ENCODE measurements around the gene IFT20.

IFT20 gene

DNA sequence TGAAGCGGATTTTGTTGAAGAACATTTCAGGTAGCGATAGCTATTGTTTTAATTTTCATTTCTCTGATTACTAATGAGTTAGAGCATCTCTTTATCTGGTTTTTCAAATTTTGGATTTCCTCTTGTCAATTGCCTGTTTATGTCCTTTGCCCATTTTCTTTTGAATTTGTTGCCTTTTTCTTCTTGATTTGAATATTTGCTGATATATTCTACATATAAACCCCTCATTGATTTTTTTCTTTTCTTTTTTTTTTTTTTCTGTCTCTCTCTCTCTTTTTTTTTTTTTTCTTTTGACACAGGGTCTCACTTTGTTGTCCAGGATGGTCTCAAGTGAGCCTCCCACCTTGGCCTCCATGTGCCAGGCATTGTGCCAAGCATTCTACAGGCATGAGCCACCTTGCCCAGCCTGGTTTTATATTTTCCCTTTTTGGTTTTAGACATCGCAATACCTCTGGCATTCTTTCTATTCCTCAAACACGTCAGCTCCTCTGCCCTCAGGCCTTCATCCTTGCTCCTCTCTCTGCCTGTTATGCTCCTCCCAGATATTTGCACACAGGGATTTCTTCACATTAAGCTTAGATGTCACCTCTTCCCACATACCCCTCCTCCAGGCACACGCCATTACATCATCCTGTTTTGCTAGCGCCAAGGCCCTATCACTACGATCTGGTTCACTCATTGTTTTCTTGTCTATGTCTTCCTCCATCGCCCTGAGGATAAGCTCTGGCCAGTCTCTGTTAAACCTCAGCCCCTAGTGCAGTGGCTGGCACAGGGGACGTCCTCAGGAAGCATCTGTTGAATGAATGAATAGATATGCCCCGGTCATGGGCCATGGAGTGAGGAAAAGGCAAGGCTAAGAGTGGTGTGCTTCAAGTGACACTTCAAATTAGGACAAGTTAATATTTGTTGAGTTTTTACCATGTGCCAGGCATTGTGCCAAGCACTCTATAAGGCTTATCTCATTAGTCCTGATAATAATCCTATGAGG, 44.8 kb upstream of the IFT20 start:
- Histone ChIP-seq H3K4me1 (peaks cover 16% of the 10 kb centered on the region), H3K9ac (no peak overlapping the region), H3K4me3 (ENCODE audit: low read depth, low read length) (no peak overlapping the region), H2AFZ (peak overlapping the region; percentile 11), H3K9me3 (ENCODE audit: control insufficient read depth, low read length) (no peaks in the 10 kb centered on the region), H3K79me2 (peaks cover 22% of the 10 kb centered on the region), H3K4me2 (ENCODE audit: low read length) (no peak overlapping the region), H3K27ac (peak overlapping the region; percentile 21), H3K27me3 (ENCODE audit: control insufficient read depth, insufficient read depth, low read length) (no peaks in the 10 kb centered on the region), H3K36me3 (ENCODE audit: control insufficient read depth, insufficient read depth, low read length) (no peaks in the 10 kb centered on the region)
- TF ChIP-seq, protein P1, sequence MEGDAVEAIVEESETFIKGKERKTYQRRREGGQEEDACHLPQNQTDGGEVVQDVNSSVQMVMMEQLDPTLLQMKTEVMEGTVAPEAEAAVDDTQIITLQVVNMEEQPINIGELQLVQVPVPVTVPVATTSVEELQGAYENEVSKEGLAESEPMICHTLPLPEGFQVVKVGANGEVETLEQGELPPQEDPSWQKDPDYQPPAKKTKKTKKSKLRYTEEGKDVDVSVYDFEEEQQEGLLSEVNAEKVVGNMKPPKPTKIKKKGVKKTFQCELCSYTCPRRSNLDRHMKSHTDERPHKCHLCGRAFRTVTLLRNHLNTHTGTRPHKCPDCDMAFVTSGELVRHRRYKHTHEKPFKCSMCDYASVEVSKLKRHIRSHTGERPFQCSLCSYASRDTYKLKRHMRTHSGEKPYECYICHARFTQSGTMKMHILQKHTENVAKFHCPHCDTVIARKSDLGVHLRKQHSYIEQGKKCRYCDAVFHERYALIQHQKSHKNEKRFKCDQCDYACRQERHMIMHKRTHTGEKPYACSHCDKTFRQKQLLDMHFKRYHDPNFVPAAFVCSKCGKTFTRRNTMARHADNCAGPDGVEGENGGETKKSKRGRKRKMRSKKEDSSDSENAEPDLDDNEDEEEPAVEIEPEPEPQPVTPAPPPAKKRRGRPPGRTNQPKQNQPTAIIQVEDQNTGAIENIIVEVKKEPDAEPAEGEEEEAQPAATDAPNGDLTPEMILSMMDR (IDR thresholded peaks at IDR 0.05), result no peak

DNA sequence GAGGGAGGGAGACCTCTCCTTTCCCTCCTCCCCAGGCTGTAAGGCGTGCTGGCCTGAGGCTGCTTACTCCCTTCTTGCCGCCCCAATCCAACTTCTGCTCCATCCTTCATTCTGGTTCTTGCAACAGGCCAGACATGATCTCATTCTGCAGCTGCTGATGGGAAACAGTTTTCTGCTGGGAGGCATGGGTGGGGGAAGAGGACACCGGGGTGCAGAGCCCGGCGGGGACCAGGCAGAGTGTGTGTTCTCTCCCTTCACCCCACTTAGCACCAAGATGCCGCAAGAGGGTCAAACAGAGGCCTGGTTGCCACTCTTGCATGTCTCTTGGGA, 37.6 kb upstream of the IFT20 start:
- TF ChIP-seq, protein P1 (IDR thresholded peaks at IDR 0.05), result no peak
- Histone ChIP-seq H3K27me3 (ENCODE audit: control insufficient read depth, insufficient read depth, low read length) (no peaks in the 10 kb centered on the region), H3K27ac (no peak overlapping the region), H2AFZ (no peak overlapping the region), H3K9ac (no peak overlapping the region), H3K4me1 (peaks cover 9% of the 10 kb centered on the region), H3K36me3 (ENCODE audit: control insufficient read depth, insufficient read depth, low read length) (no peaks in the 10 kb centered on the region), H3K9me3 (ENCODE audit: control insufficient read depth, low read length) (no peaks in the 10 kb centered on the region), H3K4me3 (ENCODE audit: low read depth, low read length) (no peak overlapping the region), H3K4me2 (ENCODE audit: low read length) (no peak overlapping the region), H3K79me2 (peaks cover 13% of the 10 kb centered on the region)

DNA sequence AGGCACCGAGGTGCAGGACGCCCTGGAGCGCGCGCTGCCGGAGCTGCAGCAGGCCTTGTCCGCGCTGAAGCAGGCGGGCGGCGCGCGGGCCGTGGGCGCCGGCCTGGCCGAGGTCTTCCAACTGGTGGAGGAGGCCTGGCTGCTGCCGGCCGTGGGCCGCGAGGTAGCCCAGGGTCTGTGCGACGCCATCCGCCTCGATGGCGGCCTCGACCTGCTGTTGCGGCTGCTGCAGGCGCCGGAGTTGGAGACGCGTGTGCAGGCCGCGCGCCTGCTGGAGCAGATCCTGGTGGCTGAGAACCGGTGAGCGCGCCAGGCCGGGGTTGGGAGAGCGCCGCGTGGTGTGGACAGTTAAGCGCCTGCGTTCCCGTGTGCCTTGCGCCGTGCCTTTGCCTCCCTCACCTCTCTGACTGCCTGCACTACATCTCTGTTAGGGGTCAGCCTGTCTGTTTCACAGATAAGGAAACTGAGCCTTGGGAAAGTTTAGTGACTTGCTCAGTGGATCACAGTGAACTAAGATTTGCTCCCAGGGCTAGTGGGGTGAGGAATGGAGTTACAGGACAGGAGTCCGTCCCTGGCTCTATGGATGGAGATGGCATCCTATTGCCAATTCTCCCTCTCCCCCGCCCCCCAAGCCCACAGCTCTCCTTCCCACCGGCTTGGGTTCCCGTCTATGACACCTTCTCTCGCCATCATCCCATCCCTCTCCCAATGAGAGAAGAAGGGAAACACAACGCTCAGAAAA, 37.1 kb upstream of the IFT20 start:
- Histone ChIP-seq H3K27ac (peak overlapping the region; percentile 60), H3K9ac (peak overlapping the region; percentile 44), H3K4me3 (ENCODE audit: low read depth, low read length) (peak overlapping the region; percentile 22)

DNA sequence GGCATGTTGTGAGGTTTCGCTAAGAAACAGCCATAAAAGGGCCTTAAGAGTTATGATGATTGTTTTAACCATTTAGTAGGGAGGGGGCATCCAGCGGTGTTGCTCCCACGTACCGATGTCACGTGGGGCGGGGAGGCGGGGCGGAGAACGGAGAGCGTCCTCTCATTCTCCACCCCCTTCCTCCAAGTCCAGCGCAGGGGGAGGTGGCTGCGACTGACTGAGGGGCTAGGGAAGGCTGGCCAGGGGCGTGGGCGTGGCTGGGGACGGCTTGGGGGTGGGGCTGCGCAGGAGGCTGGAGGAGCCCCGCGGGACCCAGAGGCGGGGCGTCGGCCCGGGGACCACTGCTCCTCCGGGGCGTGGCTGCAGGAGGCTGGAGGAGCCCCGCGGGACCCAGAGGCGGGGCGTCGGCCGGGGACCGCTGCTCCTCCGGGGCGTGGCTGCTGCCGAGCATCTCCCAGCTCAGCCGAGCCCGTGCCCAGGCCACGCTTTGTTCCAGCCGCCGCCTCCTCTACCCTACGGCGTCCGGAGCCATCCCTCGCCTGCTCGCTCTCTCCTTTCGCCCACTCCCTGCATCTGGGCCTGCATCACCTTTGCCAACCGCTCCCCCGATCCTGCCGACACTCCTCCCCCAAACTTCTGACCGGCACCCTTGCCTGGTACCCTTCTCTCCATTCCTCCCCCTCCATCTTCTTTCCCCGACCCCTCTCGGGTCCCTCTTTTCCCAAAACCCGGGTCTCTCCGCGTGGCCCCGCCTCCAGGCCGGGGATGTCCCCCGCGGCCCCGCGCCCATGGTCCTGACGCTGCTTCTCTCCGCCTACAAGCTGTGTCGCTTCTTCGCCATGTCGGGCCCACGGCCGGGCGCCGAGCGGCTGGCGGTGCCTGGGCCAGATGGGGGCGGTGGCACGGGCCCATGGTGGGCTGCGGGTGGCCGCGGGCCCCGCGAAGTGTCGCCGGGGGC, 36.3 kb upstream of the IFT20 start, which contains the start of gene SARM1:
Gene SARM1, plus strand, starts transcription at position 450 of the 958 bp plus-strand sequence. Its CDS starts 339 bp downstream, at position 789.
- Histone ChIP-seq H3K9ac (peak within 1 kb of the TSS; percentile 44), H3K4me2 (ENCODE audit: low read length) (peak within 1 kb of the TSS; percentile 69), H3K36me3 (ENCODE audit: control insufficient read depth, insufficient read depth, low read length) (no peaks in the 10 kb centered on the region), H2AFZ (peak within 1 kb of the TSS; percentile 79), H3K27me3 (ENCODE audit: control insufficient read depth, insufficient read depth, low read length) (no peaks in the 10 kb centered on the region), H3K9me3 (ENCODE audit: control insufficient read depth, low read length) (no peaks in the 10 kb centered on the region), H3K4me3 (ENCODE audit: low read depth, low read length) (peak within 1 kb of the TSS; percentile 37), H3K27ac (peak within 1 kb of the TSS; percentile 66), H3K79me2 (peaks cover 10% of the 10 kb centered on the region), H3K4me1 (peaks cover 9% of the 10 kb centered on the region)
- TF ChIP-seq, protein P1 (IDR thresholded peaks at IDR 0.05), result no peak

More for the DNA sequence above, 37.1 kb upstream of the IFT20 start:
- Histone ChIP-seq H3K79me2 (peaks cover 12% of the 10 kb centered on the region), H3K4me1 (peaks cover 9% of the 10 kb centered on the region), H2AFZ (peak overlapping the region; percentile 79), H3K27me3 (ENCODE audit: control insufficient read depth, insufficient read depth, low read length) (no peaks in the 10 kb centered on the region), H3K9me3 (ENCODE audit: control insufficient read depth, low read length) (no peaks in the 10 kb centered on the region), H3K4me2 (ENCODE audit: low read length) (peak overlapping the region; percentile 69), H3K36me3 (ENCODE audit: control insufficient read depth, insufficient read depth, low read length) (no peaks in the 10 kb centered on the region)
- TF ChIP-seq, protein P1 (IDR thresholded peaks at IDR 0.05), result no peak
